Measurements from ENCODE around the gene AGRN.
A peak's percentile ranks its signal among the peaks of the same experiment; 100 is the strongest.

Gene AGRN

DNA sequence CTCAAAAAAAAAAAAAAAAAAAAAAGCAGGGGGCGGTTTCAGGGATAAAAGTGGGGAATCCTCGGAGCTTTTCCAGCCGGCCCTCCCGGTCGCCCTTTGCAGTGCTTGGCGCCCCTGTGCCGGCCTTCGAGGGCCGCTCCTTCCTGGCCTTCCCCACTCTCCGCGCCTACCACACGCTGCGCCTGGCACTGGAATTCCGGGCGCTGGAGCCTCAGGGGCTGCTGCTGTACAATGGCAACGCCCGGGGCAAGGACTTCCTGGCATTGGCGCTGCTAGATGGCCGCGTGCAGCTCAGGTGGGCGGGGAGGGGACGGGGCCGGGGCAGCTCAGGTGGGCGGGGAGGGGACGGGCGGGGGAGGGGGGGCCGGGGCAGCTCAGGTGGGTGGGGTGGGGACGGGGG lies 28.8 kb downstream of the AGRN start:
- in situ Hi-C loops (cut with MboI; ENCODE audit: low sequenced_read_pairs, unreplicated experiment) = no loop called here
- TF ChIP-seq, protein P1, sequence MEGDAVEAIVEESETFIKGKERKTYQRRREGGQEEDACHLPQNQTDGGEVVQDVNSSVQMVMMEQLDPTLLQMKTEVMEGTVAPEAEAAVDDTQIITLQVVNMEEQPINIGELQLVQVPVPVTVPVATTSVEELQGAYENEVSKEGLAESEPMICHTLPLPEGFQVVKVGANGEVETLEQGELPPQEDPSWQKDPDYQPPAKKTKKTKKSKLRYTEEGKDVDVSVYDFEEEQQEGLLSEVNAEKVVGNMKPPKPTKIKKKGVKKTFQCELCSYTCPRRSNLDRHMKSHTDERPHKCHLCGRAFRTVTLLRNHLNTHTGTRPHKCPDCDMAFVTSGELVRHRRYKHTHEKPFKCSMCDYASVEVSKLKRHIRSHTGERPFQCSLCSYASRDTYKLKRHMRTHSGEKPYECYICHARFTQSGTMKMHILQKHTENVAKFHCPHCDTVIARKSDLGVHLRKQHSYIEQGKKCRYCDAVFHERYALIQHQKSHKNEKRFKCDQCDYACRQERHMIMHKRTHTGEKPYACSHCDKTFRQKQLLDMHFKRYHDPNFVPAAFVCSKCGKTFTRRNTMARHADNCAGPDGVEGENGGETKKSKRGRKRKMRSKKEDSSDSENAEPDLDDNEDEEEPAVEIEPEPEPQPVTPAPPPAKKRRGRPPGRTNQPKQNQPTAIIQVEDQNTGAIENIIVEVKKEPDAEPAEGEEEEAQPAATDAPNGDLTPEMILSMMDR (IDR thresholded peaks at IDR 0.05; ENCODE audit: borderline replicate concordance, control extremely low read depth, extremely low read depth, insufficient read depth, missing control alignments) = no peak

DNA sequence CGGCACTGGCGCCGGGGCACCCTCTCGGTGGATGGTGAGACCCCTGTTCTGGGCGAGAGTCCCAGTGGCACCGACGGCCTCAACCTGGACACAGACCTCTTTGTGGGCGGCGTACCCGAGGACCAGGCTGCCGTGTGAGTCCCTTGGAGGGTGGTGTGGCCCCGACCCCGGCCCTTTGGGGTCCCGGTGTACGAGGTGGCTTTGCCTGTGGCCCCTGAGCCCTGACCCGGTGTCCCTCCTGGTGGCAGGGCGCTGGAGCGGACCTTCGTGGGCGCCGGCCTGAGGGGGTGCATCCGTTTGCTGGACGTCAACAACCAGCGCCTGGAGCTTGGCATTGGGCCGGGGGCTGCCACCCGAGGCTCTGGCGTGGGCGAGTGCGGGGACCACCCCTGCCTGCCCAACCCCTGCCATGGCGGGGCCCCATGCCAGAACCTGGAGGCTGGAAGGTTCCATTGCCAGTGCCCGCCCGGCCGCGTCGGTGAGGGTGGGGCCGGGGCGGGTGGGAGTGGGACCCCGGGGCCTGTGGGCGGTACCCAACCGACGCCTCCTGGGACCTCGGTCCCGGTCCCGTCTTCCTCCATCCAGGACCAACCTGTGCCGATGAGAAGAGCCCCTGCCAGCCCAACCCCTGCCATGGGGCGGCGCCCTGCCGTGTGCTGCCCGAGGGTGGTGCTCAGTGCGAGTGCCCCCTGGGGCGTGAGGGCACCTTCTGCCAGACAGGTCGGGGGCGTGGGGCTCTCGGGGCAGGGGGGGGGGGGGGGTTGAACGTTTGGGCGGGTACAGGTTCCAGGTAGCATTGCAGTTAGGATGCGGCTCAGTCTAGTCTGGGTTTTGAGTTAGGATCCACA lies 29.6 kb downstream of the AGRN start:
- in situ Hi-C loops (cut with MboI; ENCODE audit: low sequenced_read_pairs, unreplicated experiment) = no loop called here
- TF ChIP-seq, protein P1 (IDR thresholded peaks at IDR 0.05; ENCODE audit: borderline replicate concordance, control extremely low read depth, extremely low read depth, insufficient read depth, missing control alignments) = no peak
- no peak for DNase-seq (ENCODE audit: low spot score)

More for the DNA sequence above, 28.8 kb downstream of the AGRN start:
- DNase-seq (ENCODE audit: low spot score) = no peak

DNA sequence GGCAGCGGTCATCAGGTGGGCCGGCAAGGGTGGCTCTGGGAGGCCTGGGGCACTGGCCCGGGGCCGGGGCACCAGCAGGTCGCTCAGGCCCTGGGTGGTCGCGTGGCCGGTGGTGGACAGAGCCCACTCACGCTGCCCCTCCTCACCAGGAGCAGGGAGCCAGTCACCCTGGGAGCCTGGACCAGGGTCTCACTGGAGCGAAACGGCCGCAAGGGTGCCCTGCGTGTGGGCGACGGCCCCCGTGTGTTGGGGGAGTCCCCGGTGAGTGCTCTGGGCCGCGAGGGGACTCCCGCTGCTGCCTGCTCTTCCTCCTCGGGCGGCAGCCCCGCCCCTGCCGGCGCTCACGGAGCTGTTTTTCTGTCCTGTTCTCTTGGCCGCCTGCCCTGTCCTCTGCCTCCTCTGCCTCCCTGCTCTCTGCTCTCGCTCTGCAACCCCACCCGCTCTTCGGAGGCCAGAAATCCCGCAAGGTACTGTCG lies 30.7 kb downstream of the AGRN start:
- DNase-seq (ENCODE audit: low spot score) = peak; percentile 78
- TF ChIP-seq, protein P1 (IDR thresholded peaks at IDR 0.05; ENCODE audit: borderline replicate concordance, control extremely low read depth, extremely low read depth, insufficient read depth, missing control alignments) = no peak
- in situ Hi-C loops (cut with MboI; ENCODE audit: low sequenced_read_pairs, unreplicated experiment) = no loop called here

- TF ChIP-seq, protein P1 (IDR thresholded peaks at IDR 0.05; ENCODE audit: borderline replicate concordance, control extremely low read depth, extremely low read depth, insufficient read depth, missing control alignments) = no peak
- in situ Hi-C loops (cut with MboI; ENCODE audit: low sequenced_read_pairs, unreplicated experiment) = no loop called here
- no peak for DNase-seq (ENCODE audit: low spot score)
Observed at GRCh38 chr1:1051127-1051810, 31.3 kb downstream of the AGRN start.

GRCh38 chr1:1052003-1052840 lies 32.3 kb downstream of the AGRN start:
- TF ChIP-seq, protein P1 (IDR thresholded peaks at IDR 0.05; ENCODE audit: borderline replicate concordance, control extremely low read depth, extremely low read depth, insufficient read depth, missing control alignments) = no peak
- in situ Hi-C loops (cut with MboI; ENCODE audit: low sequenced_read_pairs, unreplicated experiment) = no loop called here
- DNase-seq (ENCODE audit: low spot score) = no peak

DNA sequence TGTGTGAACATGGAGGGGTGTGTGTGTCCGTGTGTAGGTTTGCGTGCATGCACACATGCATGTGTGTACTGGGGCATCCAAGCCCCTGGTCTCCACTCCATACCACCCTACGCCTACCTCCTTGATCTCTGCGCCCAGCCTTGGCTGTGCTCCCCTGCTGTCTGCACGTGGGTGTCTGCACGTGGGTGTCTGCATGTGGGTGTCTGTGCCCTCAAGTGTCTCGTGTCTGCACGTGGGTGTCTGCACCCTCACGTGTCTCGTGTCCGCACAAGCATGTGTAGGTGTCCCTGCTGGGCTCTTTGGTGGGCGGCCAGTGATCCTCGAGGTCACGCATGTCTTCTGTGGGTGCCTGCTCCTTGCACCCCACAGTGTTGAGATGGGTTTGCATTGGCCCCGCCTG lies 33.1 kb downstream of the AGRN start:
- TF ChIP-seq, protein P1 (IDR thresholded peaks at IDR 0.05; ENCODE audit: borderline replicate concordance, control extremely low read depth, extremely low read depth, insufficient read depth, missing control alignments) = no peak
- DNase-seq (ENCODE audit: low spot score) = no peak
- in situ Hi-C loops (cut with MboI; ENCODE audit: low sequenced_read_pairs, unreplicated experiment) = no loop called here

Data from GM13976 (cell line).